ENCODE results near the gene TSEN54.

TSEN54 gene

GRCh38 chr17:75546181-75546580 lies 29.9 kb downstream of the TSEN54 start:
- no peak for DNase-seq

- no peak for DNase-seq
Observed at GRCh38 chr17:75547091-75547490, 30.8 kb downstream of the TSEN54 start.

- no peak for DNase-seq
Observed at GRCh38 chr17:75548813-75549212, 32.5 kb downstream of the TSEN54 start.

- no peak for DNase-seq
Observed at GRCh38 chr17:75549246-75550138, 33.2 kb downstream of the TSEN54 start.

GRCh38 chr17:75550139-75550465 lies 33.8 kb downstream of the TSEN54 start:
- no peak for DNase-seq

- no peak for DNase-seq
Observed at GRCh38 chr17:75551266-75551665, 34.9 kb downstream of the TSEN54 start.

GRCh38 chr17:75552425-75553294 lies 36.3 kb downstream of the TSEN54 start:
- DNase-seq = no peak

GRCh38 chr17:75553295-75554110 lies 37.2 kb downstream of the TSEN54 start:
- no peak for DNase-seq

GRCh38 chr17:75555679-75556153 lies 39.4 kb downstream of the TSEN54 start:
- no peak for DNase-seq

GRCh38 chr17:75557075-75557851 lies 40.9 kb downstream of the TSEN54 start:
- DNase-seq = no peak

GRCh38 chr17:75557852-75558665 lies 41.7 kb downstream of the TSEN54 start:
- DNase-seq = no peak

- DNase-seq = no peak
Observed at GRCh38 chr17:75558666-75559530, 42.6 kb downstream of the TSEN54 start.

GRCh38 chr17:75559958-75560533 lies 43.7 kb downstream of the TSEN54 start:
- DNase-seq = no peak

- no peak for DNase-seq
Observed at GRCh38 chr17:75561927-75562603, 45.7 kb downstream of the TSEN54 start.

GRCh38 chr17:75563063-75563758 lies 46.9 kb downstream of the TSEN54 start:
- DNase-seq = no peak

GRCh38 chr17:75564195-75564594 lies 47.9 kb downstream of the TSEN54 start:
- DNase-seq = no peak

- DNase-seq = no peak
Observed at GRCh38 chr17:75565066-75565465, 48.7 kb downstream of the TSEN54 start.

GRCh38 chr17:75565618-75566017 lies 49.3 kb downstream of the TSEN54 start:
- DNase-seq = no peak

- DNase-seq = no peak
Observed at GRCh38 chr17:75566416-75566815, 50.1 kb downstream of the TSEN54 start.

All from stimulated activated CD4-positive, alpha-beta T cell treated with anti-CD3 and anti-CD28 coated beads, Interleukin-2, amount 100 ng/mL, for 24 hours (primary cell).